ENCODE data around the gene FTO.
A peak's percentile ranks its signal among the peaks of the same experiment; 100 is the strongest.

FTO gene

GRCh38 chr16:54055864-54056263 is 351.9 kb downstream of the FTO start:
- DNase-seq (ENCODE audit: low spot score), result no peak

- no peak for DNase-seq (ENCODE audit: low spot score)
Measured at GRCh38 chr16:54056921-54057320, 353.0 kb downstream of the FTO start.

GRCh38 chr16:54059319-54059718 is 355.4 kb downstream of the FTO start:
- no peak for DNase-seq (ENCODE audit: low spot score)

- no peak for DNase-seq (ENCODE audit: low spot score)
Measured at GRCh38 chr16:54060599-54061421, 356.9 kb downstream of the FTO start.

GRCh38 chr16:54061454-54061853 is 357.5 kb downstream of the FTO start:
- DNase-seq (ENCODE audit: low spot score), result no peak

- no peak for DNase-seq (ENCODE audit: low spot score)
Measured at GRCh38 chr16:54062361-54063278, 358.7 kb downstream of the FTO start.

GRCh38 chr16:54063279-54063773 is 359.4 kb downstream of the FTO start:
- DNase-seq (ENCODE audit: low spot score), result no peak

GRCh38 chr16:54066451-54067105 is 362.6 kb downstream of the FTO start:
- peak; percentile 16 for DNase-seq (ENCODE audit: low spot score)

GRCh38 chr16:54067322-54068065 is 363.5 kb downstream of the FTO start:
- no peak for DNase-seq (ENCODE audit: low spot score)

- no peak for DNase-seq (ENCODE audit: low spot score)
Measured at GRCh38 chr16:54068212-54068611, 364.3 kb downstream of the FTO start.

- DNase-seq (ENCODE audit: low spot score), result no peak
Measured at GRCh38 chr16:54069601-54070239, 365.8 kb downstream of the FTO start.

- DNase-seq (ENCODE audit: low spot score), result no peak
Measured at GRCh38 chr16:54070789-54071343, 366.9 kb downstream of the FTO start.

- DNase-seq (ENCODE audit: low spot score), result no peak
Measured at GRCh38 chr16:54071514-54071913, 367.6 kb downstream of the FTO start.

- no peak for DNase-seq (ENCODE audit: low spot score)
Measured at GRCh38 chr16:54072237-54072636, 368.3 kb downstream of the FTO start.

- no peak for DNase-seq (ENCODE audit: low spot score)
Measured at GRCh38 chr16:54073356-54073755, 369.4 kb downstream of the FTO start.

GRCh38 chr16:54075446-54075845 is 371.5 kb downstream of the FTO start:
- no peak for DNase-seq (ENCODE audit: low spot score)

GRCh38 chr16:54076006-54076504 is 372.1 kb downstream of the FTO start:
- no peak for DNase-seq (ENCODE audit: low spot score)

- DNase-seq (ENCODE audit: low spot score), result no peak
Measured at GRCh38 chr16:54077050-54077821, 373.3 kb downstream of the FTO start.

- no peak for DNase-seq (ENCODE audit: low spot score)
Measured at GRCh38 chr16:54080524-54081008, 376.6 kb downstream of the FTO start.

GRCh38 chr16:54086791-54087190 is 382.8 kb downstream of the FTO start:
- DNase-seq (ENCODE audit: low spot score), result no peak

Data from iPS-NIHi11 (cell line).